ENCODE data around the gene PFKFB3. TPM values are rescaled to one million over a fixed set of nuclear protein-coding genes. Genes with fewer than 3 reads are reported as not detected.
"Not testable (repeated sequence)": the region's sequence is repeated elsewhere in the genome, so short reads cannot be mapped to it uniquely, and the experiment has no call there.

Gene PFKFB3
- total and polyA plus RNA-seq, 10 donors: 6.3 to 227 (median 113) TPM

DNA sequence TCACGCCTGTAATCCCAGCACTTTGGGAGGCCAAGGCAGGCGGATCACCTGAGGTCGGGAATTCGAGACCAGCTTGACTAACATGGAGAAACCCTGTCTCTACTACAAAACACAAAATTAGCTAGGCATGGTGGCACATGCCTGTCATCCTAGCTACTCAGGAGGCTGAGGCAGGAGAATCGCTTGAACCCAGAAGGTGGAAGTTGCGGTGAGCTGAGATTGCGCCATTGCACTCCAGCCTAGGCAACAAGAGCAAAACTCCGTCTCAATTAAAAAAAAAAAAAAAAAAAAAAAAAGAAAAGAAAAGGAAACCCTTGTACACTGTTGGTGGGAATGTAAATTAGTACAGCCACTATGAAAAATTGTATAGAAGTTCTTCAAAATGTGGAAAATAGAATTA, 46.2 kb downstream of the PFKFB3 start:
- peak; percentile 85 for DNase-seq
- WGBS, 5 donors: 73 to 92% (median 83%) methylated on average over 8 of the region's 8 CpGs
- H3K4me3 ChIP-seq; H3K27me3 ChIP-seq (replicated peaks in 1 of 7); H3K9me3 ChIP-seq; intact Hi-C loops (cut with DNase I; ENCODE audit: low total_unique reads): not testable (repeated sequence)
- Histone ChIP-seq H3K27ac (peak overlapping the region in 2 of 8 donors; percentile 47 to 56), H3K4me1 (peaks cover 0 to 10% (median 3%) of the 10 kb centered on the region in 6 donors), H3K36me3 (peaks cover 0 to 17% (median 0%) of the 10 kb centered on the region in 6 donors)
- TF ChIP-seq POLR2AphosphoS5 (IDR thresholded peaks at IDR 0.05): peak in 1 of 3 donors; percentile 56

DNA sequence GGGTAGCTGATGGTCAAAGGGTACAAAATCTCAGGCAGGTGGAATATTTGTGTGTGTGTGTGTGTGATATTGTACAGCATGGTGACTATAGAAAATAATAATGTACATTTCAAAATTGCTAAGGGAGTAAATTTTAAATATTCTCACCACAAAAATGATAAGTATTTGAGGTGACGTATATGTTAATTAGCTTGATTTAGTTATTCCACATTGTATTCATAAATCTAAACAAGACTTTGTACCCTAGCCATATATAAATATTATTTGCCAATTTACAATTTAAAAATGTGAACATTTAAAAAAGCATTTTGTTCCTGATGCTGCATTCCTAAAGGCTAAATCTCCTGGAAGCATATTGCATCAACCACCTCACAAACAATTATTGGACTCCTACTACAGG, 47.0 kb downstream of the PFKFB3 start:
- intact Hi-C loops (cut with DNase I; ENCODE audit: low total_unique reads): no loop called here
- Histone ChIP-seq H3K36me3 (peaks cover 0 to 9% (median 0%) of the 10 kb centered on the region in 6 donors), H3K4me1 (peaks cover 0 to 8% (median 3%) of the 10 kb centered on the region in 6 donors), H3K4me3 (no peak overlapping the region), H3K9me3 (no peaks in the 10 kb centered on the region), H3K27ac (no peak overlapping the region), H3K27me3 (replicated peaks in 1 of 7) (no peaks in the 10 kb centered on the region)
- 94 to 98% (median 96%) methylated on average over 1 of the region's 1 CpG for WGBS, 5 donors
- no peak for DNase-seq
- TF ChIP-seq POLR2AphosphoS5 (IDR thresholded peaks at IDR 0.05) (no peak), CTCF (IDR thresholded peaks at IDR 0.05 in 8 of 11, conservative IDR thresholded peaks at IDR 0.05 in 3 of 11) (no peak), POLR2A (IDR thresholded peaks at IDR 0.05) (no peak)

GRCh38 chr10:6250745-6251144, 48.0 kb downstream of the PFKFB3 start:
- Histone ChIP-seq H3K27me3 (replicated peaks in 1 of 7) (no peaks in the 10 kb centered on the region), H3K27ac (no peak overlapping the region), H3K4me3 (no peak overlapping the region), H3K9me3 (no peaks in the 10 kb centered on the region), H3K36me3 (peaks cover 0 to 16% (median 0%) of the 10 kb centered on the region in 6 donors), H3K4me1 (peaks cover 0 to 9% (median 3%) of the 10 kb centered on the region in 6 donors)
- DNase-seq: no peak
- intact Hi-C loops (cut with DNase I; ENCODE audit: low total_unique reads): no loop called here
- 69 to 90% (median 82%) methylated on average over 6 of the region's 6 CpGs for WGBS, 5 donors
- TF ChIP-seq POLR2AphosphoS5 (IDR thresholded peaks at IDR 0.05) (no peak), CTCF (IDR thresholded peaks at IDR 0.05 in 8 of 11, conservative IDR thresholded peaks at IDR 0.05 in 3 of 11) (no peak), POLR2A (IDR thresholded peaks at IDR 0.05) (no peak)

DNA sequence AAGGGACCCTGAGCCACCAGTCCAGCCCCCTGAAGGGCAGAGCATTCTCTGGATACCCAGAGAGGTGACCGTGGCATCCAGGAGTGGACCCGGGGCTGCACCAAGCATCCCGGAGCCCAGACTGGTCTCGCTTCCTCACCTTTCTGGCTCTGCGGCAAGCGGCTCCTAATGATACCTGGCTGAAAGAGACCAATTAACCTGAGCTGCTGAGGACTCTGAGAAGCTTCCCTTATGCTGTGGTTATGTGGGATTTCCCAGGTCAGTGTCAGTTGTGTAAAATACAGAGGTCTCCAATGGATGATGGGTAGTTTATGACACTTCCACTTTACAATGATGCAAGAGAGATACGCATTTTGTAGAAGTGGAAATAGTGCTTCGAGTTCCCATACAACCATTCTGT, 51.5 kb downstream of the PFKFB3 start:
- H3K27ac ChIP-seq: peak overlapping the region in 7 of 8 donors; percentile 39 to 83 (median 76)
- peak overlapping the region in 1 of 8 donors; percentile 16 for H3K4me3 ChIP-seq
- H3K9me3 ChIP-seq: no peaks in the 10 kb centered on the region
- DNase-seq: no peak
- intact Hi-C loops (cut with DNase I; ENCODE audit: low total_unique reads): no loop called here
- no peak for TF ChIP-seq CTCF (IDR thresholded peaks at IDR 0.05 in 8 of 11, conservative IDR thresholded peaks at IDR 0.05 in 3 of 11)
- no peak for TF ChIP-seq POLR2A (IDR thresholded peaks at IDR 0.05)
- peak in 2 of 3 donors; percentile 39 to 59 for TF ChIP-seq POLR2AphosphoS5 (IDR thresholded peaks at IDR 0.05)
- 76 to 89% (median 85%) methylated on average over 8 of the region's 8 CpGs for WGBS, 5 donors
- peaks cover 0 to 19% (median 0%) of the 10 kb centered on the region in 6 donors for H3K36me3 ChIP-seq
- H3K4me1 ChIP-seq: peaks cover 0 to 9% (median 0%) of the 10 kb centered on the region in 6 donors
- H3K27me3 ChIP-seq (replicated peaks in 1 of 7): no peaks in the 10 kb centered on the region

Measured in spleen (tissue), 11 donors.